Left kidney (tissue), 2 donors: Measurements from ENCODE around the gene PTDSS2. TPM values are rescaled to one million over a fixed set of nuclear protein-coding genes. Genes with fewer than 3 reads are reported as not detected.
"Not testable (repeated sequence)": the region's sequence is repeated elsewhere in the genome, so short reads cannot be mapped to it uniquely, and the experiment has no call there.

Experiments used
- DNase-seq: peaks from one replicate; pipeline ENCODE4 v3.0.0-alpha.2; 2013
- polyA plus RNA-seq: library from polyadenylated mRNA; unstranded; fragments of 120-200 nt; gene quantifications from one replicate; pipeline ENCODE4 v1.2.1, GENCODE V29; 2013; ENCODE audit not compliant: insufficient read length

The PTDSS2 gene
- polyA plus RNA-seq, 1 donor = 34.8 TPM

DNA sequence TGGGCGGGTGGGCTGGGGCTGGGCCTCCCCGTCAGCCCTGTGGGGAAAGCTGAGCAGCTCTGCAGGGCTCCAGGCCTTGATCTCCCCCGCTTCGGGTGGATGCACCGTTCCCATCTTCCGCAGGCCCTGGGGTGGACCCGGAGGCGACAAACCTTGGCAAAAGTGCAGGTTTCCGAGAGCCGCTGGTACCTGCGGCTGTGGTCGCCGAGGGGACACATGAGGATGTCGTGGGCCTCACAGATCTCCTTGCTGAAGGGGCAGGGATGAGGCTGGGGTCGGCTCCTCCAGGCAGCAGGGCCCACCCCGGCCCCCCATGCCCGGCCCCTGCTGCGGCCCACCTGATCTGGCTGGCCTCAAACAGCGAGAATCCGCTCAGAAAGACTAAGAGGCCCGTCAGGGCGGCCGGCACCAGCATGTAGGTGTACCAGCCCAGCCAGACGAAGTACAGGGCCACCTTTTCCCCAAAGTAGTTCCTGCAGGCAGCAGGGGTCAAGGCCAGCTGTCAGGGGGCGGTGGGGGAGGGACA lies 20.1 kb upstream of the PTDSS2 start:
- no peak for DNase-seq

DNA sequence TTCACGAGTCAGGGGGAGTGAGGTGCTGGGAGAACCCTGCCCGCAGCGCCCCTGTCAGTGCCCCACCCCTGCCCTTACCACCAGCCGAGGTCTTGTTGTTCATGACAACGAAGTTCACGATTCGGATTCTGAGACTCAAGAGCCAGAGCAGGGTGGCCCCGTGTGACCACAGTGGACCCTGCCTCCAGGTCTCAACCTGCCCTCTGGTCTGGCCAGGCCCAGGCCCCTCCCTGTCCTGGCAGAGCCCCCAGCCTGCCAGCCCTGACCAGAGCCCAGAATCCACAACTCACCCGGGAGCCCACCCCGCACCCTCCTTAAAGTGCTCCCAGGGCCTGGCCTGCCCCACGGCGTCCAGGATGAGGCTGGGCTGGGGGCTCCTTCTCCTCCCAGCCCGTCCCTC lies 18.2 kb upstream of the PTDSS2 start:
- DNase-seq = no peak

DNA sequence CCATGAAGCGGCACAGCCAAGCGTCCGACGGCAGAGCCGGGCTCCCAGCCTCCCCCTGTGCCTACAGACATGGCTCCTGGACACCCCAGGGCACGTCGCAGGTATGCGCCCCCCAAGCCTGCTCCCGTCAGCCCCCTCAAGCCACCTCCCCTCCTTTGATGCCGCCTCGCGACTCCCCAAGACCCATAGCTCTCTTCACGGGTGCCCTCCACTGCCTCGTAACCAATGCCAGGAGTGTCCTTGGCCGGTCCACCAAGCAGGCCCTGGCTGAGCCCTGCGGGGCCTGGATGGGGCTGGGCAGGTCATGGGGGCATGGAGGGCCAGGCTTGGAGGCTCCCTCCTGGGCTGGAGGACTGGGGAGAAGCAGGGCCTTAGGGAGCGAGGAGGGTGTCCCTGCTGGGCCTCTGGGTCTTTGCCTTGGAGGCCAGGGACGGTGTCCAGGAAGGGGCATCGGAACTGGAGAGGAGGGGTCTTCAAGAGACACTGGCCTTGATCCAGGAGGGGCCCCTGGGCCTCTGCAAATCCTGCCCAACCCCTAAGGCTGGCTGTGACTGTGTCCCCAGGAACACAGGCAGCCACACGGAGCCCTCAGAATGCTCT lies 17.5 kb upstream of the PTDSS2 start:
- DNase-seq = no peak

DNA sequence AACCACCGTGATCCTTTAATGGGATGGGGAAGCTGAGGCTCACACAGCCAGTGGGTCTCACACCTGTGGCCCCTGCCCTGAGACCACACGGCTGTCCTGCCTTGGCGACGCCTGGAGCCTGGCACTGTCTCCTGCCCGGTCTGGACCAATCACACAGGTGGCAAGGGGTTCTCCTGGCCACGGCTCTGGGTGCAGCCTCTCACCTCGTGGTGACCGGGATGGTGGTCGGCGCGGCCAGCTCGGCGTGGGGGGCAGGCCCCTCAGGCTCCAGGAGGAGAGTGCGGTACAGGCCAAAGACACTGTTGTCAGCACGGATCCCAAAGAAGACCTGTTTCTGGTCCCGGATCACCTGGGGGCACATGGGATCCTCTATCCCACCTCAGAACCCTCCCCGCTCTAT lies 17.0 kb upstream of the PTDSS2 start:
- no peak for DNase-seq

DNA sequence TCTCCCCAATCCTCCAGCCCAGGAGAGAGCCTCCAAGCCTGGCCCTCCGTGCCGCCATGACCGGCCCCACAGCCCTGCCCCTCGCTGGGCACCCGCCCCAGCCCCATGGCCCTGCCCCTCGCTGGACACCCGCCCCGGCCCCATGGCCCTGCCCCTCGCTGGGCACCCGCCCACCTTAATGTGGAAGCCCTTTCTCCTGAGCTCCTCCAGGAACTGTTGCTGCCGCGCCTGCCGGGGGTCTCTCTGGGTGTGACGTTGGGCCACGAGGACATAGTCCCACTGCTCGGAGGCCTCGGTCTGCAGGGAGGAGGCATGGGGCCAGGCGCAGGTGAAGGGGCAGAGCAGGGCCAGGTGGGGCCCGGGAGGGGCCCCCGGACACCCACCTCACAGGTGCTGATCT lies 16.4 kb upstream of the PTDSS2 start:
- no peak for DNase-seq

DNA sequence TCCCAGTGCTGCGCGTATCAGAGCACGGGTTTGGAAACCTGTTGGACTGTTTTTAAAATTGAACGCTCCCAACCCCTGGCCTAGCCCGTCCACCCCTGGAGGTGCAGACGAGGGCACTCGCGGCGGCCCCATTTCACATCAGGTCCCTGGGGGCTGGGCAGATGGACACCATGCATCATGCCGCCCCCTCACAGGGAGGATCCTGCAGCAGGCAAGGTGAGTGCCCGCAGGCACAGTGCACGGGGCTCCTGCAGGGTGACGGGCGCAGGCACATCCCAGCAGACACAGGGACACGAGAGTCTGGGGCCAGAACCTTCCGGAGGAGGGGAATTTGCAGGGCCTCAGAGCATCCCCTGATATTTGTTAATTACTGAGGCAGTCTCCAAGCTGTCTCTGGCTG lies 15.6 kb upstream of the PTDSS2 start:
- no peak for DNase-seq

DNA sequence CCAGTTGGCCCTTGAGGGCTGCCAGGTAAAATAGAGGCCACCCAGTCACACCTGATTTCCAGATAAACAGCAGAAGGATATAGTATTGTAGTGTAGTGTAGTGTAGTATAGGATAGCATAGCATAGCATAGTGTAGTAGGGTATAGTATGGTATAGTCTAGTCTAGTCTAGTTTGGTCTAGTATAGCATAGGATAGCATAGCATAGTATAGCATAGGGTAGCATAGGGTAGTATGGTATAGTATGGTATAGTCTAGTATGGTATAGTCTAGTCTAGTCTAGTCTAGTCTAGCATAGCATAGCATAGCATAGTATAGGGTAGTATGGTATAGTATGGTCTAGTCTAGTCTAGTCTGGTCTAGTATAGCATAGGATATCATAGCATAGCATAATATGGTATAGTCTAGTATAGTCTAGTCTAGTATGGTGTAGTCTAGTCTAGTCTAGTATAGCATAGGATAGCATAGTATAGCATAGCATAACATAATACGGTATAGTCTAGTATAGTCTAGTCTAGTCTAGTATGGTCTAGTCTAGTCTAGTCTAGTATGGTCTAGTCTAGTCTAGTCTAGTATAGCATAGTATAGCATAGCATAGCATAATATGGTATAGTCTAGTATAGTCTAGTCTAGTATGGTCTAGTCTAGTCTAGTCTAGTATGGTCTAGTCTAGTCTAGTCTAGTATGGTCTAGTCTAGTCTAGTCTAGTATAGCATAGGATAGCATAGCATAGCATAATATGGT lies 14.9 kb upstream of the PTDSS2 start:
- DNase-seq = not testable (repeated sequence)

DNA sequence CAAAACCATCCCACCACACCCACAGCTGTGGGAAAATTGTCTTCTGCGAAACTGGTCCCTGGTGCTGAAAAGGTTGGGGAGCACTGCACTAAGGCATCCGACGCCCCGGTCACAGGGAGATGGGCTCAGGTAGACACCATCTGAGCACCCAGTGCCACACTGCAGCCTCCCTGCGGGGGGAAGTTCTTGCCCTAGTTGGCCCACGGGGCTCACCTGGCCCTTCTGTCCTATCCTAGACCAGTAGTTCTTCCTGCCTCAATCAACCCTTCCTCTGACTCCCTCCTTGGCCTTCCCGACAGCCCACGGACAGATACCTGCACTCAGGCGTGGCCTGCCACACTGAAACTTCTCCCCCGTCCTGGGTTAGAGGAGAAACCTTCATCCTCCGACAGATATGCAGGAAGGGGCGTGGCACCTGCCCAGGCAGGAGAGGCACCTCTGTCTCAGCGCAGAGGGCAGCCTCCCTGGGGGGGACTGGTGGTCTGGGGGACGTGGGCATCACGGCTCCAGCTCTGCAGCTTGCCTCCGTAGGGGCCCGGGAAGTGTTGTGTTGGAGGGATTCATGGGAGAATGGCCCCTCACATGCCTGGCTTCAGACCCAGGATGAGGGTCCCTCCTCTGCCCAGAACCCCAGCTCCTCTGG lies 12.7 kb upstream of the PTDSS2 start:
- DNase-seq = no peak

DNA sequence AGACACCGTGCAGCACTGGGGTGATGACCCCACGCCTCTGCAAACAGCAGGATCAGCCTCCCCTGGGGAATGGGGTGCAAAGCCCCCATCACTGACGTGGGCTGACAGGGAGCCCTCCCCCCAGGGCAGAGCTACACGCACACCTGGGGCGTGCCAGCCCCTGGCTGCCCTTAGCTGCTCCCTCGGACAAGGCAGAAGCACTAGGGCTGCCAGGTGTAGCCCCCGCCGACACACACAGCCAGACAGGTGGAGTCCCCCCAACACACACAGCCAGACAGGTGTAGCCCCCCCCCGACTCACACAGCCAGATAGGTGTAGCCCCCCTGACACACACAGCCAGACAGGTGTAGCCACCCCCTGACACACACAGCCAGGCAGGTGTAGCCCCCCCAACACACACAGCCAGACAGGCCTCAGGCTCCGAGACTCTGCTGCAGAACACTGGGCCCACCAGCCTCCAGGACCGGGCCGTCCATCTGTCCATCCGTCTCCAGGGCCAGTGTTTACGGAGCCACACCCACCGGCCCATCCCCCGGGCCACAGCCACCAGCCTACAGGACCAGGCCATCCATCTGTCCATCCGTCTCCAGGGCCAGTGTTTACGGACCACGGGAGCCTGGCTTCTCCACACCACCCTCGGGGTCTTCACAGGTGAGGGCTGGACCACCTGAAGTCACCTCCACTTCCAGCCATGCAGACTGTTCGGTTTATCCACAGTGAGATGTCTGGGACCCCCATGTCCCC lies 11.8 kb upstream of the PTDSS2 start:
- DNase-seq = no peak

DNA sequence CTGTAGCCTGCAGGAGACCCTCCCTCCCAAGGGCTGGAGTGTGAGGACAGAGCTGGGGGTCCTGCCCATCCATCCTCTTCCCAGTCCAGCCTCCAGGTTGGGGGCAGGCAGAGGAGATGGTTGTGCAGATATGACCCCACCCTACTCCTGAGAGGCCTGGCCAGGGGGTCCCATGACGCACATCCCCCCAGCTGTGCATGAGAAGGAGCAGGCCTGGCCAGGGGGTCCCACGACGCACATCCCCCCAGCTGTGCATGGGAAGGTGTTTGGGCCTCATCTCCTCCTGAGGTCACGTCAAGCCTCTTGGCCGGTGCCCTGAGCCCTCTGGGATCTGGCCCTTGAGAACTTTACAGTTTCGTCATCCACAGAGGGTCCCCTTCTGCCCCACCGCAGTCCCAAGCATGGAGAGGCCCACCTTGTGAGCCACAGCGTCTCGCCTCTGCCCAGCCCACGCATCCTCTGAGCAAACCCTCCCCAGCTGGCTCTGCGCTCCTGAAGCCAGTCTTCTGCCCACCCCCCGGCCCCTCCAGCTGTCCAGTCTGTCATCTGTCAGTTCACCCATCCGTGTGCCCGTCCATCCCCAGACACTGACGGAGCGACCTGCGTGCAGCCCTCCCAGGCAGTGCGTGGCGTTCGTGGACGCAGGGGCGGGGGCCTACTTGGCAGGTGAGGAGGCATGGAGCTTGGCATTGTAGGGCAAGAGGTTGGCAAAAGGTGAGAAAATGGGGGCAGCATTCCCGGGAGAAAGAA lies 10.6 kb upstream of the PTDSS2 start:
- no peak for DNase-seq

DNA sequence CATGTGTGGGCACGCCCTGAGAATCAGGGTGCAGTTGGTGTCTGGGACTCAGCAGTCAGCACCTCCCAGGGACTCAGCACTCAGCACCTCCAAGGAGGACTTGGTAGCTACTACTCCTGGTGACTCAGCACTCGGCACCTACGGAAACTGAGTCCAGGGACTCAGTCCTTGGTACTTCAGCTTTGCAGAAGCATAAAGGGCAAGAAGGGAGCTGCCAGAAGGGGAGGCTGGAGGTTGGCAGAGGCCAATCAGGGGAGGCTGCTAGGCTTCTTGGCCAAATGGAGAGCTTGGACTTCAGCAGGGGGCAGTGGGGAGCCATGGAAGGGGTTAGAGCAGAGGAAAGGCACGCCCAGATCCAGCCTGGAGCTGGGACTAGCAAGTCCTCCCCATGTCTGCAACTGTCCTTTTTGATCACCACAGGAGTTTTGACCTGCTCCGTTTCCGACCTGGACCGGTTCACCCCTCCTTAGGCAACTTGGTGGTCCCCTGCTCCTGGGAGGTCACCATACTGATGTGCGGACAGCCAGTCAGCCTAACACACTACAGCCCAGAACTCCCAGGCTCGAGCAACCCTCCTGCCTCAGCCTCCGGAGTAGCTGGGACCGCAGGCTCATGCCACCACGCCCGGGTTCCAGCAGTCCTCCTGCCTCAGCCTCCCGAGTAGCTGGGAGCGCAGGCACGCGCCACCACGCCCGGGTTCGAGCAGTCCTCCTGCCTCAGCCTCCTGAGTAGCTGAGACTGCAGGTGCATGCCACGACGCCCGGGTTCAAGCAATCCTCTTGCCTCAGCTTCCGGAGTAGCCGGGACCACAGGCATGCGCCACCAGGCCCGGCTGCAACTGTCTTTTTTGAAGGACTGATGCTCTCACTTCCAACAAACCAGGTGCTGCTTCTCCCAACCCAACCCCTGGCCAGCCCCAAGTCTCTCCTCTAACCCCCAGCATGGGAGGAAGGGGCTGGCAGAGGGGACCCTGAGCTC lies 9.7 kb upstream of the PTDSS2 start:
- no peak for DNase-seq

DNA sequence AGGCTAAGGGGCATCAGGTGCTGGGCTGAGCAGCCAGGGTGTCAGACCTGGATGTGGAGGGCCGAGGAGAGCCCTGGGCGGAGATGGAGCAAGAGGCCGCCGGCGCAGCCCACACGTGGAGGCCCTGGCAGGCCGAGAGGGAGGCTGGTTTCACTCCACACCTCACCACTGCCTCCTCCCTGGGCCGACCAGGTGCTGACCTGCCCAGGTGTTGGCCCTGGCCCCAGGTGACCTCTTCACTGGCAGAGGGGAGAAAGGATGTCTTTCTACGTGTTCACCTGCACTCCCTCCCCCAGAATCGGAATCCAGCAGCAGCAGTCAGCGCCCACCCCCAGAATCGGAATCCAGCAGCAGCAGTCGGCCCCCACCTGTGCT lies 9.0 kb upstream of the PTDSS2 start:
- DNase-seq = no peak

DNA sequence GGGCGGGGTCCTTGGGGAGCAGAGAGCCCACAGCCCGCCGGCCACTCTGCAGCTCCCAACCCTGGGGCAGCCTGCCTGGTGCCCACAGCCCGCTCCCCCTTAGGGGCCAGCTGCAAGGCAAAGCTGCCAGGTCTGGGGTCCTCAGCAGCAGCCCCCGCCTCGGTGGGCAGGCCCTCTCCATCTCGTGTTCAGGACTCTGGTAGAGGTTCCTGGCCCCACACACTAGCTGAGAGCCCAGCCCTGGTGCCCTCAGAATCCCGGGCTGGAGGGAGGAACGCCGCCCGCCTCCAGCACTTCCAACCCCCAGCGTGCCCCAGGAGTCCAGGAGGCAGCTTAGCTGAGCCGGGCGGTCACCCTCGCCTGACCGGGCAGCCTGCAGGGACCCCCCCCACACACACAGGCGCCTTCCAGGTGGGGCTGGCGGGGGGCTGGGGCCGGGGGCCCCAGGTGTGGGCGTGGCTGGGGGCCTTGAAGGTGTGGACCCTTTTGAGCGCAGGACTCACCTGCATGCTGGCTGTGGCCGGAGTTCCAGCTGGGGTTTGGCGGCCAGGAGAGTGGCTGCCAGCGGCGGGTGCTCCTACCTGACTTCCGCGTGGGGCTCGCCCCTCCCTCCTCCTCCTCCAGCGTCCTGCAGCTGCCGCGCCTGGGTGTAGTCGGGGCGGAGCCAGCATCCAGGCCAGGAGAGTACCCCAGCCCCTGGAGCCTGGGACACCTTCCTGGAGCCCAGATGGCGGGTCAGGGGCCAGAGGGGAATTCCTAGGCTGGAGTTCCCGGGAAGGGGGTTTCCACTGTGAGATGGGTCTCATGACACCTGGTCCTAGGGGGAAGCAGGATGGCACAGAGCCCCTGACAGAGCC lies 8.4 kb upstream of the PTDSS2 start, which contains the start of gene ANO9:
Gene ANO9 (minus strand): TSS at position 594 of the 857 bp plus-strand sequence. CDS start 85 bp downstream, at position 509.
- DNase-seq = no peak

DNA sequence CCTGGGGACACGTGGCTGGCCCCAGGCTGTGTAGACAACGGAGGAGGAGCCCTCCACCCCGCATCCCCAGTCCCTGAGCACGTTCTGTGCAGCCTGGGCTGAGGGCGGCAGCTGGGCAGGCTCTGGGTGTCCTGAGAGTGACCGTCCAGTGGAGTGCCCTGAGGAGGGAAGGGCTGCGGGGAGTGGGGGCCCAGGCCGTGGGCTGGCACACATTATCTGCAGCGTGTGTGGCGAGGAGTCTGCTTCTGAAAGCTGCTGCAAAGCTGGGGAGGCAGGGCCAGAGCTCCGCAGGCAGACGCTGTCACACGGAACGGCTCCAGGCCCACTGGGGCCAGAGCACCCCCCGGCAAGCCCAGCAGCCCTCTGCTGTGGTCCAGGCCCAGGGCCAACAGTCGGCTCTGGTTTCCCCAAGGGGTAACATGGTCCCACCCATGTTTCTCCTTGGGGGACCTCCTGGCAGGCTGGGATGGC lies 7.4 kb upstream of the PTDSS2 start:
- no peak for DNase-seq

DNA sequence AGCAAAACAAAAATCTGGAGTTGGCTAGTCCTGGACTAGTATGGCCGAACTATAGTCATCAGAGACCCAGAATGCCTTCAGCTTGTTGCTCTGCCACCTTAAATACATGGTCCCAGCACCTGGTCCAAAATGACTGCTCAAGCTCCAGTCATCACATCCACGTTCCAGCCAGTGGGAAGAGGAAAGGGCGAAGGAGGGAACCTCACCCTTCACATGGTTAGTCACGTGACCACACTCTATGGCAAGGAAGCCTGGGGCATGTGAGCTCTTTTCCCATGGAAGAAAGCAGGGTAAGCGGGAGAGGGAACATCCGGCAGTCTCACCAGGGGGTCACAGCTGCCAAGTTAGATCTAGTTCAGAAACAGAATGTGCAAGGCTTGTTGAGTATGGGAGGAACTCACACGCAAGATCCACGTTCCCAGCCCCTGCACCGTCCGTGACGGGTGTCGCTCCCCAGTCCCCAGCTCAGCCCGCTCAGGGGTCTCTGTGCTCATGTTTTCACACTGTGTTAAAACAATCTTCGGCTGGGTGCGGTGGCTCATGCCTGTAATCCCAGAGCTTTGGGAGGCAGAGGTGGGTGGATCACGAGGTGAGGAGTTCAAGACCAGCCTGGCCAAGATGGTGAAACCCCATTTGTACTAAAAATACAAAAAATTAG lies 6.4 kb upstream of the PTDSS2 start:
- no peak for DNase-seq

DNA sequence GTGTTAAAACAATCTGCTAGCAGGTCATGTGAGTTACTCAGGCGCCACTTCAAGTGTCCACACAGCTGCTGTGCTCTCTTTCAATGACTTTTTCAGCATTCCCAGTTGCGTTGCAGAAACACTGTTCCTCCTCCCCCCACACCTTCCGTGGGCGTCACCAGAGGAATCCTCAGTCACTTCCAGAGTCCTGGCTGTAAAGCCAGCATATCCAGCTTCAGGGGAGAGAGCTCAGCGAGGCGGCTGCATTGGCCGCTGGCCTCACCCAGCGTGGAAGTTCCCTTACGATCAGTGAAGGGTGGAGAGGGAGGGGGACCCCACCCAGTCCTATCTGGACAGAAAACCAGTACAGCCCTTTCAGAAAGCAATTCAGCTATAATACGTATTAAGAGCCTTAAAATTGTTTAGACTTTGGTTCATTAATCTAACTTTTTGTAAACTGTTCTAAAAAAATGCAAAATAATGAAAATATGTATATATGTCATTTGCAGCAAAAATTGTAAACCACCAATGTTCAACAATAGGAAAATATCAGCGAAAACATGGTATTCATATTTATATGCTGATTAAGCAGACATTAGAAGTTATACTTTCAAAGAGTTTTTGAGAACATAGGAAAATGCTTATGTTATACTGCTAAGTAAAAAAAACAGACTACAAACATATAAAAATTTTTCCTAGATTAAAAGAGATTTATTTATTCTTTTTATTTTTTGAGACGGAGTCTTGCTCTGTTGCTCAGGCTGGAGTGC lies 5.5 kb upstream of the PTDSS2 start:
- DNase-seq = no peak

DNA sequence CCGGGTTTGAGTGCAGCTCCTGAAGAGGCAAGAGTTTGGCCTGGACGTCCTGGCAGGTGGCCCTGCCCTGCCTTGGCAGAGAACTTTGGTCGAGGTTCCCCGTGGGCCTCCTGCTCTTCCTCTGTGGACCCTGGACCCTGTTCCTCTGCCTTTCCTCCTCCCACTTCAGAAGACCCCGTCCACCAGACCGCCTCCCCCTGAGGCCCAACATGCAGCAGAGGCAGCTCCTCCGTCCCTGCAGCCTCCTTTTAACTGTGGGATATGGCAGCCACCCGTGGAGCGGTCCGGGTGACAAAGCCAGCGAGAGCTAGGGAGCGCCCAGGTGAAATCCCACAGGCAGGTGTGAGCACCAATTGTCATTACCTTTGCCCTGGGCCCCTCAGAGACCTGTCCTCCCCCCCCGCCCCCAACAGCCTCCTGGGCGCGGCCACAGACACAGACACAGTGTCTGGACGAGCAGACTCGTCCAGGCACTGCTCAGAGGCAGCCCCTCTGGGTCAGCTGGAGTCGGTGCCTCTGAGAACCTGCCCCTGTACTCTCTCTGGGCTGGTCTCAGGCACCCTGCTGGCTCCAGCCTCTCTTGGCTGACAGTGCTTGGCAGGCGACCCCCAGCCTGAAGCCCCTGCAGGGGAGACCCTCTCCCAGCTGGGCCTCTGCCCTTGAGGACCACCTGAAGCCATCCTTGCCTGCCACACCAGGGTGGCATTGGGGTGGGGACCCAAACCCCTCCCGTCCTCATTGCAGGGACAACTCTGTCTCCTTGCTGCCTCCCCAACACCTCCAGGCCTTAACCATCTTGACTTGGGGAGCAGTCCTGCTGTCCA lies 4.1 kb upstream of the PTDSS2 start:
- no peak for DNase-seq
